Thyroid gland (tissue), 4 donors: ENCODE measurements around the gene PIM3. TPM values are rescaled to one million over a fixed set of nuclear protein-coding genes. Genes with fewer than 3 reads are reported as not detected.
A peak's percentile ranks its signal among the peaks of the same experiment; 100 is the strongest.

Experiments
- DNase-seq, 2 donors: peaks; one replicate each; pipeline ENCODE4 v3.0.0-alpha.2; 2019
- H3K27ac ChIP-seq, 3 donors: fragments of 200-600 bp; sonication (generic); 1 replicate in 2 of 3; 2 replicates in 1 of 3; pipeline ENCODE4 v1.5.1; 2016 to 2019; ENCODE audit warnings: mild to moderate bottlenecking in 1 of 3, moderate library complexity in 1 of 3
- H3K27me3 ChIP-seq: fragments of 200-600 bp; sonication (generic); one replicate; pipeline ENCODE4 v1.5.1; 2019
- H3K36me3 ChIP-seq, 2 donors: fragments of 200-600 bp; sonication (generic); one replicate each; pipeline ENCODE4 v1.5.1; 2016 to 2019
- H3K4me1 ChIP-seq, 2 donors: fragments of 200-600 bp; sonication (generic); one replicate each; pipeline ENCODE4 v1.5.1; 2017 to 2019
- H3K4me3 ChIP-seq, 3 donors: fragments of 200-600 bp; sonication (generic); replicated peaks in 1 of 3; 1 replicate in 2 of 3; 2 replicates in 1 of 3; pipeline ENCODE4 v1.5.1; 2016; ENCODE audit warnings: mild to moderate bottlenecking in 1 of 3
- H3K9me3 ChIP-seq: fragments of 200-600 bp; sonication (generic); one replicate; pipeline ENCODE4 v1.5.1; 2017
- POLR2A ChIP-seq, 2 donors: fragments of 450-650 bp; IDR thresholded peaks; one replicate each; pipeline ENCODE4 v1.6.1; 2017; ENCODE audit warnings: antibody characterized with exemption in 2 of 2, mild to moderate bottlenecking in 2 of 2, moderate library complexity in 1 of 2
- WGBS, 2 donors: methylation state at CpG; one replicate each; pipeline ENCODE4 v1.1.5; 2017; 5-methylcytosine and 5-hydroxymethylcytosine counted together
- intact Hi-C: fragments of 100-400 bp; cut with DNase I; formaldehyde crosslinking; loops from one replicate; pipeline ENCODE4 v1.15.1; 2023
- total RNA-seq, 4 donors: library from RNA; depleted of rRNA; stranded (reverse); fragments of >200 nt; gene quantifications; one replicate each; pipeline ENCODE4 v1.2.3, GENCODE V29; 2016
- TF ChIP-seq, protein P1 (sequence below), 6 experiments: fragments of 200-600 bp in 3 of 6; fragments of 450-650 bp in 3 of 6; sonication (generic) in 3 of 6; IDR thresholded peaks; one replicate each; pipeline ENCODE4 v1.5.1; 2016 to 2019; ENCODE audit warnings: antibody characterized with exemption in 6 of 6, mild to moderate bottlenecking in 2 of 6, inconsistent platforms in 1 of 6, moderate library complexity in 1 of 6

Gene PIM3
- total RNA-seq, 4 donors from 2014 or later = 45.4 to 108 (median 73.2) TPM

DNA sequence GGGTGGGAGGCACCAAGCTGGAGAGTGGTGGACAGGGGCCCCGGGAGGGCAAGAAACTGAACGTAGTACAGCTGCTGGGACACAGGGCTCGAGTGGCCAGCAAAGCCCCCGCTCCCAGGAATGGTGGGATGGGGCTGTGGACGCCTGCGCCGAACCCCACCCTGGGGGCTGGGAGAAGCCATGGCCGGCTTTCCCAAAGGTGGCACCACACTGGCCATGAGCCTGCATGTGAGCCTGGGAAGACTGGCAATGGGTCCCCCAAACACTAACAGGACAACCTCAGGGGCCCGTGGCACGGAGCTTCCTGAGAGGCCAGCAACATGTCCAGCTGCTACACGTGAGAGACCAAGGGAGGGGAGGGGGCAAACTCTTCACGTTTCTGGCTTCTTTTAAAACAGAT lies 46.3 kb upstream of the PIM3 start:
- Histone ChIP-seq H3K9me3 (no peaks in the 10 kb centered on the region), H3K4me3 (no peak overlapping the region), H3K4me1 (peaks cover 13 to 16% of the 10 kb centered on the region in 2 donors), H3K27ac (peak overlapping the region in 1 of 3 donors; percentile 3), H3K27me3 (no peaks in the 10 kb centered on the region), H3K36me3 (peaks cover 19 to 20% of the 10 kb centered on the region in 2 donors)
- WGBS, 2 donors = 85 to 88% methylated on average over 10 to 12 of the region's 12 CpGs
- DNase-seq = no peak
- intact Hi-C loops = loop anchor here (10.0 kb wide), 1 partner anchor 59 kb away; the partner anchor contains the start of gene ZBED4
- TF ChIP-seq, protein P1, sequence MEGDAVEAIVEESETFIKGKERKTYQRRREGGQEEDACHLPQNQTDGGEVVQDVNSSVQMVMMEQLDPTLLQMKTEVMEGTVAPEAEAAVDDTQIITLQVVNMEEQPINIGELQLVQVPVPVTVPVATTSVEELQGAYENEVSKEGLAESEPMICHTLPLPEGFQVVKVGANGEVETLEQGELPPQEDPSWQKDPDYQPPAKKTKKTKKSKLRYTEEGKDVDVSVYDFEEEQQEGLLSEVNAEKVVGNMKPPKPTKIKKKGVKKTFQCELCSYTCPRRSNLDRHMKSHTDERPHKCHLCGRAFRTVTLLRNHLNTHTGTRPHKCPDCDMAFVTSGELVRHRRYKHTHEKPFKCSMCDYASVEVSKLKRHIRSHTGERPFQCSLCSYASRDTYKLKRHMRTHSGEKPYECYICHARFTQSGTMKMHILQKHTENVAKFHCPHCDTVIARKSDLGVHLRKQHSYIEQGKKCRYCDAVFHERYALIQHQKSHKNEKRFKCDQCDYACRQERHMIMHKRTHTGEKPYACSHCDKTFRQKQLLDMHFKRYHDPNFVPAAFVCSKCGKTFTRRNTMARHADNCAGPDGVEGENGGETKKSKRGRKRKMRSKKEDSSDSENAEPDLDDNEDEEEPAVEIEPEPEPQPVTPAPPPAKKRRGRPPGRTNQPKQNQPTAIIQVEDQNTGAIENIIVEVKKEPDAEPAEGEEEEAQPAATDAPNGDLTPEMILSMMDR (IDR thresholded peaks at IDR 0.05) = no peak
- no peak for TF ChIP-seq POLR2A (IDR thresholded peaks at IDR 0.05)

DNA sequence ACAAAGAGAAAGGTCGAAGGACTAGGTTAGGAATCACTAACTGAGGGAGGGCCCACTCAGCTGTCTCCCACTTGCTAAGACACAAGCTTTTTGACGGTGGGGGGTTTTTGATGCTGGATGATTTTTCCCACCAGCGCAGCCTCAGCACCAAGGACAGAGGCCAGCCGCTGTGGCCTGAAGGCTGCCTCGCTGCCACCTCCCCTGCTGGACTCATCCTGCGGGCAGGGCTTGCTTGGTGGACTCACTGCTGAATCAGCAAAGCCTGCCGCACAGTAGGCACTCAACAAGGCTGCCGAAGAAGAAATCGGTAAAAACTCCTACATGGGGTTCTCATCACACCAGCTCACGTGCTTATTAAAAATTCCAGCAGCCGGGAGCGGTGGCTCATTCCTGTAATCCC lies 45.0 kb upstream of the PIM3 start:
- H3K36me3 ChIP-seq = peaks cover 19% of the 10 kb centered on the region in 2 donors
- H3K9me3 ChIP-seq = no peaks in the 10 kb centered on the region
- intact Hi-C loops = loop anchor here (10.0 kb wide), 1 partner anchor 61 kb away; the partner anchor contains the start of gene ZBED4
- no peak for DNase-seq
- H3K4me3 ChIP-seq = no peak overlapping the region
- H3K4me1 ChIP-seq = peaks cover 16 to 20% of the 10 kb centered on the region in 2 donors
- no peak for TF ChIP-seq POLR2A (IDR thresholded peaks at IDR 0.05)
- TF ChIP-seq, protein P1 (IDR thresholded peaks at IDR 0.05) = no peak
- H3K27me3 ChIP-seq = no peaks in the 10 kb centered on the region
- no peak overlapping the region for H3K27ac ChIP-seq
- 90 to 95% methylated on average over 12 of the region's 12 CpGs for WGBS, 2 donors

DNA sequence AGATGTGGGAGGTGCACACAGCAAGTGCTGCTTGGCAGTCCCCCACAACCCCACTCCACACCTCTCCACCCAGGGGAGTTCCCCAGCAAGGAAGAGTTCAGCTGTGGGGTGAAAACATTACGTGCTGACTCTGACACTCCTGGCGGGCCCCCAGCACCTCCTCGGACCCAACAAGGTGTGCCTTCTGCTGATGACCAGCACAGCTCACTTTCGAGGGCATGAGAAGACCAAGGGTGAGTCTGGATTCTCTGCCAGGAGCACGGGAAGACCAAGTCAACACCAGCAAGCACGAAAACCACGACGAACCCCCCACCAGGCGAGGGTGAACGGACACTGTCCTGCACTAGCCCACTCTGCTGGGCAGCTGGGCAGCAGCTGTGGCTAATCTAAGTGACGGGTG lies 43.7 kb upstream of the PIM3 start:
- intact Hi-C loops = loop anchor here (10.0 kb wide), 1 partner anchor 62 kb away; the partner anchor contains the start of gene ZBED4
- H3K9me3 ChIP-seq = no peaks in the 10 kb centered on the region
- DNase-seq = no peak
- no peak overlapping the region for H3K4me3 ChIP-seq
- peaks cover 19 to 25% of the 10 kb centered on the region in 2 donors for H3K36me3 ChIP-seq
- H3K27ac ChIP-seq = no peak overlapping the region
- H3K4me1 ChIP-seq = peaks cover 16 to 20% of the 10 kb centered on the region in 2 donors
- H3K27me3 ChIP-seq = no peaks in the 10 kb centered on the region
- 88 to 97% methylated on average over 10 to 11 of the region's 11 CpGs for WGBS, 2 donors
- no peak for TF ChIP-seq POLR2A (IDR thresholded peaks at IDR 0.05)
- TF ChIP-seq, protein P1 (IDR thresholded peaks at IDR 0.05) = no peak

DNA sequence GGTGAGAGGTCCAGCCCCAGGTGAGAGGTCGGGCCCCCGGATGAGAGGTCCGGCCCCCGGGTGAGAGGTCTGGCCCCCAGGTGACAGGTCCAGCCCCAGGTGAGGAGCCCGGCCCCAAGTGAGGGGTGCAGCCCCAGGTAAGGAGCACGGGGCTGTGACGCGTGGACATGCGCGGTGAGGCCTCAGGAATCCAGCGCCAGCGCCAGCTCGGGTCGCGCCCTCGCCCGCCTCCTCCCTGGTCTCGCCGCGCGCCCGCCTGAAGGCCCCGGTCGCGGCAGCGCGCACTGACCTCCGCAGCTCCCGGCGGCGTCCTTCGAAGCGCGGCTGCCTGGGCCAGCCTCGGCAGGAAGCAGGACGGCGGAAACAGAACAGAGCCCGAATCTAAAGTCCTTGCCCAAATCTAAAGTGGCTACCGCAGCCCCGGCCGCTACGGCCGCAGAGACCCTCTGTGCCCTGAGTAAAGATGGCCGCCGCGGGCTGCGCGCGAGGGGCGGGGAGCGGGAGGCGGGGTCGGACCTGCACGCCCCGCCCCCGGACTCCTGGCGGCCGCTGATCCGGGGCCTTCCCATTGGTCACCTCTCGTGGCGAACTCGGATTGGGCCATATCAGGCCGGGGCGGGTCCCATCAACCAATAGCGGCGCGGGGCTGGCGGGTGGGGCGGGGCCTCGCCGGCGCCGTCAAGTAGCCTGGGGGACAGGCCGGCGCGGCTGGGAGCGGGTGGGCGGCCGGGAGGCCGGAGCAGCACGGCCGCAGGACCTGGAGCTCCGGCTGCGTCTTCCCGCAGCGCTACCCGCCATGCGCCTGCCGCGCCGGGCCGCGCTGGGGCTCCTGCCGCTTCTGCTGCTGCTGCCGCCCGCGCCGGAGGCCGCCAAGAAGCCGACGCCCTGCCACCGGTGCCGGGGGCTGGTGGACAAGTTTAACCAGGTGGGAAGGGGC lies 42.3 kb upstream of the PIM3 start, which contains the start of the genes ALG12 and CRELD2:
Gene ALG12, minus strand, starts transcription at position 465 of the 937 bp plus-strand sequence. CDS start 4,673 bp downstream, outside the sequence.
Gene CRELD2, plus strand, starts transcription at position 661 of the 937 bp plus-strand sequence. Its CDS starts 136 bp downstream, at position 797.
- TF ChIP-seq POLR2A (IDR thresholded peaks at IDR 0.05) = peak; percentile 57 to 92
- TF ChIP-seq, protein P1 (IDR thresholded peaks at IDR 0.05) = no peak
- Histone ChIP-seq H3K4me1 (peaks cover 16 to 20% of the 10 kb centered on the region in 2 donors), H3K36me3 (peaks cover 6 to 15% of the 10 kb centered on the region in 2 donors), H3K9me3 (no peaks in the 10 kb centered on the region), H3K27me3 (no peaks in the 10 kb centered on the region), H3K27ac (peak within 1 kb of the TSS; percentile 90 to 96 (median 93)), H3K4me3 (peak within 1 kb of the TSS; percentile 40 to 67 (median 43))
- WGBS, 2 donors = 0 to 3% methylated on average over 6 of the region's 103 CpGs
- peak; percentile 99 for DNase-seq
- intact Hi-C loops = loop anchor here (10.0 kb wide), 1 partner anchor 63 kb away; the partner anchor contains the start of gene ZBED4
